ENCODE measurements around the gene MLXIPL. TPM values are rescaled to one million over a fixed set of nuclear protein-coding genes. Genes with fewer than 3 reads are reported as not detected.
"Not testable (repeated sequence)": the region's sequence is repeated elsewhere in the genome, so short reads cannot be mapped to it uniquely, and the experiment has no call there.

Gene MLXIPL
- polyA plus RNA-seq, 1 donor from 2014 or later, result 1.8 TPM

GRCh38 chr7:73618538-73618937, 5.8 kb downstream of the MLXIPL start:
- no peak overlapping the region for H3K27ac ChIP-seq (ENCODE audit: low read length)
- no peaks in the 10 kb centered on the region for H3K9me2 ChIP-seq (ENCODE audit: insufficient read depth, low read length)
- no peak overlapping the region for H3K9ac ChIP-seq (ENCODE audit: low read length)
- TF ChIP-seq RAD21 (conservative IDR thresholded peaks at IDR 0.05), result no peak
- TF ChIP-seq, protein P1, sequence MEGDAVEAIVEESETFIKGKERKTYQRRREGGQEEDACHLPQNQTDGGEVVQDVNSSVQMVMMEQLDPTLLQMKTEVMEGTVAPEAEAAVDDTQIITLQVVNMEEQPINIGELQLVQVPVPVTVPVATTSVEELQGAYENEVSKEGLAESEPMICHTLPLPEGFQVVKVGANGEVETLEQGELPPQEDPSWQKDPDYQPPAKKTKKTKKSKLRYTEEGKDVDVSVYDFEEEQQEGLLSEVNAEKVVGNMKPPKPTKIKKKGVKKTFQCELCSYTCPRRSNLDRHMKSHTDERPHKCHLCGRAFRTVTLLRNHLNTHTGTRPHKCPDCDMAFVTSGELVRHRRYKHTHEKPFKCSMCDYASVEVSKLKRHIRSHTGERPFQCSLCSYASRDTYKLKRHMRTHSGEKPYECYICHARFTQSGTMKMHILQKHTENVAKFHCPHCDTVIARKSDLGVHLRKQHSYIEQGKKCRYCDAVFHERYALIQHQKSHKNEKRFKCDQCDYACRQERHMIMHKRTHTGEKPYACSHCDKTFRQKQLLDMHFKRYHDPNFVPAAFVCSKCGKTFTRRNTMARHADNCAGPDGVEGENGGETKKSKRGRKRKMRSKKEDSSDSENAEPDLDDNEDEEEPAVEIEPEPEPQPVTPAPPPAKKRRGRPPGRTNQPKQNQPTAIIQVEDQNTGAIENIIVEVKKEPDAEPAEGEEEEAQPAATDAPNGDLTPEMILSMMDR (IDR thresholded peaks at IDR 0.05; ENCODE audit: poor library complexity, severe bottlenecking), result no peak
- no peak for TF ChIP-seq EP300 (conservative IDR thresholded peaks at IDR 0.05; ENCODE audit: poor library complexity, severe bottlenecking)
- TF ChIP-seq EZH2 (IDR thresholded peaks at IDR 0.05; ENCODE audit: borderline replicate concordance, insufficient read depth, low read length, poor library complexity, severe bottlenecking), result no peak
- TF ChIP-seq SMC3 (conservative IDR thresholded peaks at IDR 0.05; ENCODE audit: poor library complexity), result no peak
- no peak for TF ChIP-seq REST (IDR thresholded peaks at IDR 0.05; ENCODE audit: borderline replicate concordance)
- no peak for TF ChIP-seq TAF1 (IDR thresholded peaks at IDR 0.05; ENCODE audit: low read depth)
- no peak for TF ChIP-seq POLR2AphosphoS5 (IDR thresholded peaks at IDR 0.05)
- no peak for TF ChIP-seq MXI1 (conservative IDR thresholded peaks at IDR 0.05; ENCODE audit: poor library complexity, severe bottlenecking)
- H4K20me1 ChIP-seq (ENCODE audit: insufficient read depth), result no peaks in the 10 kb centered on the region
- no peaks in the 10 kb centered on the region for H3K36me3 ChIP-seq (ENCODE audit: insufficient read depth, low read length)
- no peaks in the 10 kb centered on the region for H3F3A ChIP-seq (ENCODE audit: insufficient read depth, low read length, poor library complexity, severe bottlenecking)
- no peaks in the 10 kb centered on the region for H3K9me3 ChIP-seq (ENCODE audit: low read length)
- H3K79me2 ChIP-seq (replicated peaks; ENCODE audit: insufficient read depth, low read length), result no peaks in the 10 kb centered on the region
- H2AFZ ChIP-seq (ENCODE audit: low read depth, low read length), result no peak overlapping the region
- no peak overlapping the region for H3K4me2 ChIP-seq (ENCODE audit: low read length)
- H3K27me3 ChIP-seq (ENCODE audit: insufficient read depth, low read depth, low read length), result peaks cover 18% of the 10 kb centered on the region
- no peak overlapping the region for H3K4me3 ChIP-seq (ENCODE audit: low read length)

- H4K20me1 ChIP-seq (ENCODE audit: insufficient read depth); H3K36me3 ChIP-seq (ENCODE audit: insufficient read depth, low read length); H2AFZ ChIP-seq (ENCODE audit: low read depth, low read length); H3K27ac ChIP-seq (ENCODE audit: low read length); H3F3A ChIP-seq (ENCODE audit: insufficient read depth, low read length, poor library complexity, severe bottlenecking); H3K9me3 ChIP-seq (ENCODE audit: low read length); H3K4me3 ChIP-seq (ENCODE audit: low read length); H3K9me2 ChIP-seq (ENCODE audit: insufficient read depth, low read length); H3K9ac ChIP-seq (ENCODE audit: low read length); H3K27me3 ChIP-seq (ENCODE audit: insufficient read depth, low read depth, low read length); H3K79me2 ChIP-seq (replicated peaks; ENCODE audit: insufficient read depth, low read length); H3K4me2 ChIP-seq (ENCODE audit: low read length): not testable (repeated sequence)
Observed at GRCh38 chr7:73617520-73617919, 6.8 kb downstream of the MLXIPL start.

DNA sequence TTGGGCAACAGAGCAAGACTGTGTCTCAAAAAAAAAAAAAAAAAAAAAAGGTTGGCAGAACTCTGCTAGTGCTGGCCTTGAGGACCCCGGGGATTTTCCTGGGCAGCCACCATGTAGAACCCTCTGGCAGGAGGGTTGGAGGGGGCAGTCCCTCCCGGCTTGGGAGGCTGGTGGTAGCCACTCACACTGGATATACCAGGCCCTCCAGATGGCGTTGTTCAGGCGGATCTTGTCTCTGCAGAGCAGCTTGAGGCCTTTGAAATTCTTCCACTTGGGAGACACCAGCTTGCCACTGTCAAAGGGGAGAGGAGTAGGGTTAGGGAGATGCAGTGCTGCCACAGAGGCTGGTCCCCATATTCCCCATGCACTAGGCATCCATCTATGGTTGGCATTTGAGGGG, 8.4 kb downstream of the MLXIPL start:
- TF ChIP-seq, protein P1 (IDR thresholded peaks at IDR 0.05; ENCODE audit: poor library complexity, severe bottlenecking), result no peak
- TF ChIP-seq EP300 (conservative IDR thresholded peaks at IDR 0.05; ENCODE audit: poor library complexity, severe bottlenecking) (no peak), MXI1 (conservative IDR thresholded peaks at IDR 0.05; ENCODE audit: poor library complexity, severe bottlenecking) (no peak), REST (IDR thresholded peaks at IDR 0.05; ENCODE audit: borderline replicate concordance) (no peak), TAF1 (IDR thresholded peaks at IDR 0.05; ENCODE audit: low read depth) (no peak), RAD21 (conservative IDR thresholded peaks at IDR 0.05) (no peak), SMC3 (conservative IDR thresholded peaks at IDR 0.05; ENCODE audit: poor library complexity) (no peak), POLR2AphosphoS5 (IDR thresholded peaks at IDR 0.05) (no peak), EZH2 (IDR thresholded peaks at IDR 0.05; ENCODE audit: borderline replicate concordance, insufficient read depth, low read length, poor library complexity, severe bottlenecking) (no peak)
- Histone ChIP-seq H3K4me3 (ENCODE audit: low read length) (no peak overlapping the region), H3K9me3 (ENCODE audit: low read length) (no peaks in the 10 kb centered on the region), H3K9me2 (ENCODE audit: insufficient read depth, low read length) (no peaks in the 10 kb centered on the region), H3K4me2 (ENCODE audit: low read length) (no peak overlapping the region), H3K27me3 (ENCODE audit: insufficient read depth, low read depth, low read length) (no peaks in the 10 kb centered on the region), H4K20me1 (ENCODE audit: insufficient read depth) (no peaks in the 10 kb centered on the region), H3K9ac (ENCODE audit: low read length) (no peak overlapping the region), H3K79me2 (replicated peaks; ENCODE audit: insufficient read depth, low read length) (no peaks in the 10 kb centered on the region), H3K27ac (ENCODE audit: low read length) (no peak overlapping the region), H3K36me3 (ENCODE audit: insufficient read depth, low read length) (no peaks in the 10 kb centered on the region), H3F3A (ENCODE audit: insufficient read depth, low read length, poor library complexity, severe bottlenecking) (no peaks in the 10 kb centered on the region), H2AFZ (ENCODE audit: low read depth, low read length) (no peak overlapping the region)

Measured in neural cell (in vitro differentiated cells).